NCI-H345 treated with DMSO at 0.1 percent for 48 hours (cell line): ENCODE results near the gene WDR46.
"Not testable (repeated sequence)": the region's sequence is repeated elsewhere in the genome, so short reads cannot be mapped to it uniquely, and the experiment has no call there.

Source experiments
- DNase-seq: peaks from one replicate; lab custom pipeline; 2025; ENCODE audit not compliant: unreplicated experiment; lab: John Stamatoyannopoulos, UW

The WDR46 gene

DNA sequence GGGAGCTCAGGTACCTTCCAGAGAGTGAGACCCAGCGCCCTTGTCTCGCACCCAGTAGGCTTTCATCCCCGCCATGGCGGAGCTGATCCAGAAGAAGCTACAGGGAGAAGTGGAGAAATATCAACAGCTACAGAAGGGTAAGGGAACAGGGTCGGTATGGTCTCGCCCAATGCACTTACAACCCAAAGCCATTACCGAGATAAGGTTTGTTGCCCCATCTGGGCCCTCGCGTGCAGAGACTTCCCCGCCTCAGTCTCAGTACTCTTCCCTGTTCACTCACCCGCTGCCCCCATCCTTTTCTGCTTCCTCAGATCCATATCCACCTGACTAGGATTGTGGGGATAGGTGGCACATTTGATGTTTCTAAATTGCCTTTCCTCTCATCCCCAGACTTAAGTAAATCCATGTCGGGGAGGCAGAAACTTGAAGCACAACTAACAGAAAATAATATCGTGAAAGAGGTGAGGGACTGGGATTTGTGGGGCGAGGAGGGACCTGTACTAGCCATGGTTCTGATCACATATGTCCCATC lies 811 bp upstream of the WDR46 start:
- no peak for DNase-seq

DNA sequence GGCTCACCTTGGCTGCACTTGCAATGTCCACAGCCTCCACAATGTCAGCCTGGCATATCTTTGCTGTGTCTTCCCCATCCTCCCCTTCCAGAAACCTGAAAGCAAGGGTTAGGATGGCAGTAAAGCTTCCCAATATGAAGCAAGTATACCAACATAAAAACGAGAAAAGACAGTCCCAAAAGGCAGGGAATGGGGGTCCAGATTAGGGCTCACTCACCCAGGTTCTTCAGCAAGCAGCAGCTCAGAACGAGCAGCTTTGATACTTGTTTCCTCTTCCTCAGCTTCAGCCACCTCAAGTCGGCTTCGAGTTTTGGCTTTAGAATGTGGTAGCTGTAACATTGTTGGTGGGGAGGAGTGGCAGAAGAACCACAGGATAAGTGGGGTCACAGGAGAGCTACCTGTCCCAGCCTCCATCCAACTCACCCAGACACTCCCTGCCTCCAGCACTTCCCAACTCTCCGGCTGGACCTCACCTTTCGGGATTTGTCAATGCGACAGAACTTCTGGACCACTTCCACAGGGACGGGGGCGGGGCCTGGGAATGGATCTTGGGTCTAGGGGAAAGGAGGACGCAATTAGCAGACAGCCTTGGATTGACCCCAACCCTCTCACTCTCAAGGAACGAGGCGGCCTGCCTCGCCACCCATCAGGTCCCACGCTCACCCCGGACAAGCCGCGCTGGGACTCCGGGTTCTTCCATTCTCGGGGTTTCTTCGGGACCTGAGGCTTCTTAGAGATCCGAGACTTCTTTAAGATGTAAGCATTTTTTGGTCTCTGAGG lies 708 bp downstream of the WDR46 start:
- DNase-seq: no peak

DNA sequence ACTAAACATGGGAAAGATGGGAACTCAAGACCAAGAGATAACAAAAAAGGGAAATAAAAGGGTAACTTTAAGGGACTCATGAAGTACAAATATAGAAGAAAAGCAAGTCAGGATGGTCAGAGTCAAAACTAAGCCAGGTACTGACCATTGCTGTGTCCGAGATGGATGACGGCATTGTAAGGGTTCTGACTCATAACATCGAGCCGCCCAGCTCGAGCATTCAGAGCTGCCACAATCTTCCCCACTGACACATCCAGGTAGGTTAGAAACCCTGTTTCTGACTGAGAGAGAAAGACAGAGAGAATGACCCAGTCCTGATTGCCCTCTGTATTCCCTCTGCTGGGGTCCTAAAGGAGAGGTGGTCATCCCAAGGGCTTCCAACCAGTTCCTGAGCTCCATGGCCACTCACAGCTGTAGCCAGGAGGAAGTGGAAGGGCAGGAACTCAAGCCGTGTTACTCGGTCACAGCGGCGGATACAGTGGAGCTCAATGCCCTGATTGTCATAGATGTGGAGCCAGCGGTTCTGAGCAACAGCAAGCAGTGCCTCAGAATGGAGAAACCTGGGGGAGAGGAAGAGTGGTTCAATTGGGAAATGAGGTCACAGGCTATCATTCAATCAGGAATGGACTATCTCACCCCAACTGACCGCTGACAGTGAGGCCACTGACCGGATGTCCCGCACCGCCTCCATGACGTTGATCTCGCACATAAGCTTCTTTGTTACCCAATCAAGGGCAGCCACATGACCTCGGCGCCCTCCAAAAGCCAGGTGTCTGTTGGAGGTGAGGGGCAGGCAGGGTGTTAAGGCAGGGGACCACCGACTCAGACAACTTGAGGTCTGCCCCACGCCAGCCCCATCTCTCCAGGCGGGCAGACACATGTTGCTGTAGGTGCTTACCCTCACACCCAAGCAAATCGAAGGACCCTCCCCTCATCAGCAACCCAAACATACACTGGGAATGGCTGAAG lies 1.8 kb downstream of the WDR46 start:
- no peak for DNase-seq

GRCh38 chr6:33285214-33285613 lies 3.8 kb downstream of the WDR46 start:
- DNase-seq: not testable (repeated sequence)

GRCh38 chr6:33280539-33280938 lies 8.5 kb downstream of the WDR46 start:
- DNase-seq: no peak

DNA sequence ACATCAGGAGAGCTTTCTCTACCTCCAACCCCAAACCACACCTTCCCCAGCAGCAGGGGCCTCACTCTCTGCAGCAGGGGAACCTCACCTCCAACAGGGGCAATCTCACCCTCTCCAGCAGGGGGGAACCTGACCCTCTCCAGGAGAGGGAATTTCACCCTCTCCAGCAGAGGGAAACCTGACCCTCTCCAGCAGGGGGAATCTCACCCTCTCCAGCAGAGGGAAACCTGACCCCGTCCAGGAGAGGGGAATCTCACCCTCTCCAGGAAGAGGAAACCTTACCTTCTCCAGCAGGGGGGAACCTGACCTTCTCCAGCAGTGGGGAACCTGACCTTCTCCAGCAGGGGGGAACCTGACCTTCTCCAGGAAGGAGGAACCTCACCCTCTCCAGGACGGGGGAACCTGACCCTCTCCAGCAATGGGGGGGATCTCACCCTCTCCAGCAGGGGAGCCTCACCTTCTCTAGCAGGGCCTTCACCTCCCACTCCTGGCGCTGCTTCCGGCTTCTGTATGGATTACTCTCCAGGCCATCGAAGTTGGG lies 9.0 kb downstream of the WDR46 start:
- DNase-seq: no peak

- no peak for DNase-seq
Measured at GRCh38 chr6:33279257-33279695, 9.8 kb downstream of the WDR46 start.

DNA sequence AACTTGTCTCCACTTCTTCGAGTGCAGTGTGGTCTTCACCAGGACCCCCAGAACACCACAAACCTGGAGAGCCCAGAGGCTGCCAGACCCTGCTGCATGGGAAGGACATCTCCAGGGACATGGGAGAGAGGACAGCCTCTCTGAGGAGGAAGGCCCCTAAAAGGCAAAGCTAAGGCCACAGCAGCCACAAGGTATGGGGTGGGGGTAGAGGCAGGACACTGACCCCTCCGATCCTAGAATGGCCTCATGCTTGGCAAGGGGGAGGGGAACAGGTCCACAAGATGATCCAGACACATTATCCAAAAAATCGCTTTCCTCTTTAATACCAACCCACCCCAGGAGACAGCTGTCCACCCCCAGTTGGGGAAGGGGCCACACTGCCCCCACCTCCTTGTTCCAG lies 10.2 kb downstream of the WDR46 start:
- no peak for DNase-seq

- DNase-seq: no peak
Measured at GRCh38 chr6:33278392-33278741, 10.7 kb downstream of the WDR46 start.

GRCh38 chr6:33277663-33278391 lies 11.2 kb downstream of the WDR46 start:
- DNase-seq: no peak

- DNase-seq: peak; percentile 61
Measured at GRCh38 chr6:33276864-33277662, 12.0 kb downstream of the WDR46 start, which contains the start of gene B3GALT4. Gene B3GALT4 (plus strand): TSS chr6:33277123. CDS start chr6:33277420, 297 bp downstream.

GRCh38 chr6:33276581-33276863 lies 12.5 kb downstream of the WDR46 start:
- no peak for DNase-seq

GRCh38 chr6:33275795-33276580 lies 13.1 kb downstream of the WDR46 start:
- DNase-seq: not testable (repeated sequence)

GRCh38 chr6:33273924-33274902 lies 14.8 kb downstream of the WDR46 start:
- no peak for DNase-seq

- DNase-seq: no peak
Measured at GRCh38 chr6:33273129-33273923, 15.7 kb downstream of the WDR46 start.

GRCh38 chr6:33272275-33273128 lies 16.5 kb downstream of the WDR46 start:
- no peak for DNase-seq
